Lower lobe of right lung (tissue), 2 donors: ENCODE data around the gene PRDM15. TPM values are rescaled to one million over a fixed set of nuclear protein-coding genes. Genes with fewer than 3 reads are reported as not detected.

Experiments
- ATAC-seq, 2 donors: fragments of 200-7000 bp; cut with Tn5 transposase; one replicate each; pipeline ENCODE4 v1.9.1; 2020 to 2022; ENCODE audit warnings: mild to moderate bottlenecking in 2 of 2, moderate library complexity in 2 of 2
- DNase-seq: peaks from one replicate; pipeline ENCODE4 v3.0.0-alpha.2; 2020
- H3K27ac ChIP-seq: fragments of 200-600 bp; one replicate; pipeline ENCODE4 v1.8.0; 2022
- H3K27me3 ChIP-seq: fragments of 200-600 bp; one replicate; pipeline ENCODE4 v1.8.0; 2022; ENCODE audit warnings: low read depth
- H3K36me3 ChIP-seq: fragments of 200-600 bp; one replicate; pipeline ENCODE4 v1.8.0; 2022; ENCODE audit warnings: mild to moderate bottlenecking
- H3K4me1 ChIP-seq: fragments of 200-600 bp; one replicate; pipeline ENCODE4 v1.8.0; 2022
- H3K4me3 ChIP-seq: fragments of 200-600 bp; one replicate; pipeline ENCODE4 v1.8.0; 2022; ENCODE audit warnings: mild to moderate bottlenecking
- H3K9me3 ChIP-seq: fragments of 200-600 bp; one replicate; pipeline ENCODE4 v1.8.0; 2022
- intact Hi-C: fragments of 100-400 bp; cut with DNase I; formaldehyde crosslinking; loops from one replicate; pipeline ENCODE4 v1.11.0; 2022
- total RNA-seq: library from RNA; stranded (reverse); fragmentation: NEBNext Ultra II Directional; extraction: Animal tissue kit (Norgen Biotek cat#: 25700); gene quantifications from one replicate; pipeline ENCODE4 v1.2.1, GENCODE V29; 2021
- TF ChIP-seq, protein P1 (sequence below): fragments of 200-600 bp; IDR thresholded peaks from one replicate; pipeline ENCODE4 v1.8.0; 2022; ENCODE audit warnings: antibody characterized with exemption, mild to moderate bottlenecking
- donor health status: DM: no; HTN: yes; CAD: no; lungs with severe emphysema.

PRDM15 gene
- total RNA-seq, 1 donor from 2014 or later: 6.6 TPM

- Histone ChIP-seq H3K4me3 (no peak overlapping the region), H3K36me3 (peaks cover 25% of the 10 kb centered on the region), H3K27ac (no peak overlapping the region), H3K9me3 (no peaks in the 10 kb centered on the region), H3K4me1 (no peaks in the 10 kb centered on the region), H3K27me3 (no peaks in the 10 kb centered on the region)
- intact Hi-C loops: no loop called here
- ATAC-seq (no peak), DNase-seq (no peak)
- TF ChIP-seq, protein P1, sequence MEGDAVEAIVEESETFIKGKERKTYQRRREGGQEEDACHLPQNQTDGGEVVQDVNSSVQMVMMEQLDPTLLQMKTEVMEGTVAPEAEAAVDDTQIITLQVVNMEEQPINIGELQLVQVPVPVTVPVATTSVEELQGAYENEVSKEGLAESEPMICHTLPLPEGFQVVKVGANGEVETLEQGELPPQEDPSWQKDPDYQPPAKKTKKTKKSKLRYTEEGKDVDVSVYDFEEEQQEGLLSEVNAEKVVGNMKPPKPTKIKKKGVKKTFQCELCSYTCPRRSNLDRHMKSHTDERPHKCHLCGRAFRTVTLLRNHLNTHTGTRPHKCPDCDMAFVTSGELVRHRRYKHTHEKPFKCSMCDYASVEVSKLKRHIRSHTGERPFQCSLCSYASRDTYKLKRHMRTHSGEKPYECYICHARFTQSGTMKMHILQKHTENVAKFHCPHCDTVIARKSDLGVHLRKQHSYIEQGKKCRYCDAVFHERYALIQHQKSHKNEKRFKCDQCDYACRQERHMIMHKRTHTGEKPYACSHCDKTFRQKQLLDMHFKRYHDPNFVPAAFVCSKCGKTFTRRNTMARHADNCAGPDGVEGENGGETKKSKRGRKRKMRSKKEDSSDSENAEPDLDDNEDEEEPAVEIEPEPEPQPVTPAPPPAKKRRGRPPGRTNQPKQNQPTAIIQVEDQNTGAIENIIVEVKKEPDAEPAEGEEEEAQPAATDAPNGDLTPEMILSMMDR: no peak
These were observed 6.3 kb upstream of the PRDM15 start for GRCh38 chr21:41885341-41886024.

DNA sequence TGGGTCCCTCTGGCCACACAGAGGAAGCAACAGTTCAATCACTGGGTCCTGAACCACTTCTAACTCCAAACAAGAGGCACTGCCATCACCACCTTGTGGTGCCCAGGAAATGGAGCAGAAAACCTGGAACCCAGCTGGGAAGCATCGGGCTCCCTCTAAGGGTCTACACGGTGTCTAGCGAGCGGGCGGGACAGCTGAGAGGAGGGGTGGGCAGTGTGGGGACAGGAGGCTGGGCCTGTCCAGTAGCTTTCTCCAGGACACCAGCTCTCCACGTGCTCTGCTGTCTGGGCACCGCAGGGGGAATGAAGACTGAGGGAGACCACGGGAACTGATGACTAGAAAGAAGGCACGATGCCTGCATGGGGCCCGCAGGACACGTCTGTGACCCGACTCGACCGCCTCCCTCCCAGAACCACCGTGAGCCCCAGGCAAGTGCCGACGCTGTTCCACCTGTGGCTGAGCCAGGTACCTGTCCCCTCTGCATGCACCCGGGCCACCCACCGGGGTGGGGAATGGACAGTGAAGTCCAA is 5.4 kb upstream of the PRDM15 start:
- Histone ChIP-seq H3K27me3 (no peaks in the 10 kb centered on the region), H3K4me3 (no peak overlapping the region), H3K36me3 (peaks cover 16% of the 10 kb centered on the region), H3K27ac (no peak overlapping the region), H3K4me1 (peaks cover 7% of the 10 kb centered on the region), H3K9me3 (no peaks in the 10 kb centered on the region)
- TF ChIP-seq, protein P1: no peak
- intact Hi-C loops: no loop called here
- DNase-seq: no peak
- no peak for ATAC-seq

- H3K27ac ChIP-seq: no peak overlapping the region
- H3K36me3 ChIP-seq: peaks cover 6% of the 10 kb centered on the region
- no peak for DNase-seq
- no peaks in the 10 kb centered on the region for H3K27me3 ChIP-seq
- ATAC-seq: no peak
- H3K4me3 ChIP-seq: no peak overlapping the region
- H3K4me1 ChIP-seq: peaks cover 7% of the 10 kb centered on the region
- no peaks in the 10 kb centered on the region for H3K9me3 ChIP-seq
- intact Hi-C loops: no loop called here
- TF ChIP-seq, protein P1: no peak
These were observed 4.4 kb upstream of the PRDM15 start for GRCh38 chr21:41883582-41883981.

DNA sequence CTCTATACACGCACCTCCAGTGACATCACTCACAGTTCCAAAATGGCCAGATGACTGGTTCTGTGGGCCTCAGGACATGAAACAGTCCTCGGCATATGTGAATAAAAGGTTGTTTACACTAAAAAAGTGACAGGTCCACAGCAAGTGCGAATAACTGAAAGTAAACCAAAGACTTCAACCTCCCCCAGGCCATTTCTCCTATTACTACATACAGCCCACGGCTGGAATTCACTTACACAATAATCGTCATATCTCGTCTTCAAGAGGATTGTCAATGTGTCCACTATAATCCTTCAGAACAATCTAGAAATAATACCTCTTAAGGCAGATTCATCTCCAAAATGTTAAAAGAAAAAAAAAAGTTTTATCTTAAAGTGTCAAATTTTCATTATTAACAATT is 1.9 kb upstream of the PRDM15 start:
- Histone ChIP-seq H3K4me1 (peaks cover 18% of the 10 kb centered on the region), H3K27me3 (no peaks in the 10 kb centered on the region), H3K36me3 (no peaks in the 10 kb centered on the region), H3K9me3 (no peaks in the 10 kb centered on the region), H3K4me3 (no peak overlapping the region), H3K27ac (no peak overlapping the region)
- TF ChIP-seq, protein P1: no peak
- ATAC-seq (no peak), DNase-seq (no peak)
- intact Hi-C loops: no loop called here

DNA sequence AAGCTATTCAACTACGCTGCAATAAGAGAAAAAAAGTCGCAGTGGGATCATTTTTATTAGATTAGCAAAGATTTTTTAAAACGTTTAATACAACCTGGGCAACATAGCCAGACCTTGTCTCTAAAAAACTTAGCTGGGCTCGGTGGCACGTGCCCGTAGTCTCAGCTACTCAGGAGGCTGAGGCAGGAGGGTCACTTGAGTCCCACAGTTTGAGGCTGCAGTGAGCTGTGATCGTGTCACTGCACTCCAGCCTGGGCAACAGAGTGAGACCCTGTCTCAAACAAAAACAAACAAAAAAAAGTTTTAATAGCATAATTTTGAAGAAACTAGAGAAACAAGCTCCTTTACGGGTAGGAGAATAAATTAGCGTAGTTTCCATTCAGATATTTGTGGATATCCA is 1.0 kb upstream of the PRDM15 start:
- DNase-seq: no peak
- no peak for ATAC-seq
- Histone ChIP-seq H3K36me3 (no peaks in the 10 kb centered on the region), H3K9me3 (no peaks in the 10 kb centered on the region), H3K4me1 (peaks cover 18% of the 10 kb centered on the region), H3K4me3 (peak overlapping the region; percentile 91), H3K27me3 (no peaks in the 10 kb centered on the region), H3K27ac (no peak overlapping the region)
- TF ChIP-seq, protein P1: no peak
- intact Hi-C loops: no loop called here
